Naive thymus-derived CD4-positive, alpha-beta T cell (primary cell): ENCODE measurements around the gene ACTL7A. TPM values are rescaled to one million over a fixed set of nuclear protein-coding genes. Genes with fewer than 3 reads are reported as not detected.

Experiments used
- ATAC-seq: fragments of 150-1000 bp; cut with Tn5 transposase; 2 replicates; pipeline ENCODE4 v1.10.0; 2021; ENCODE audit warnings: mild to moderate bottlenecking, moderate library complexity
- CTCF ChIA-PET: fragments of 350-600 bp; sonication (Branson Sonifier 250); formaldehyde crosslinking; loops from one replicate; lab custom pipeline; 2021; ENCODE audit warnings: antibody characterized with exemption; lab: Charles Lee
- POLR2A ChIA-PET: fragments of 350-600 bp; sonication (Branson Sonifier 250); formaldehyde crosslinking; loops from one replicate; lab custom pipeline; 2021; ENCODE audit warnings: antibody characterized with exemption, inconsistent platforms; lab: Charles Lee
- DNase-seq, 9 donors: peaks; one replicate each; pipeline versions ENCODE4 v3.0.0 to v3.0.0-alpha.2; 2020 to 2022; ENCODE audit warnings: mixed read lengths in 1 of 9
- H3K27ac ChIP-seq: one replicate; pipeline ENCODE4 v1.7.0; 2013; ENCODE audit warnings: mild to moderate bottlenecking, low read depth, low read length, moderate library complexity
- H3K27me3 ChIP-seq, 2 donors: one replicate each; pipeline ENCODE4 v1.7.0; 2013; ENCODE audit warnings: low read length in 2 of 2, mild to moderate bottlenecking in 2 of 2, moderate library complexity in 2 of 2; ENCODE audit not compliant: control insufficient read depth in 2 of 2, insufficient read depth in 2 of 2
- H3K36me3 ChIP-seq, 3 experiments: 1 replicate in 2 of 3; 2 replicates in 1 of 3; pipeline ENCODE4 v1.7.0; 2013; ENCODE audit warnings: low read length in 3 of 3, mild to moderate bottlenecking in 3 of 3, moderate library complexity in 1 of 3; ENCODE audit not compliant: insufficient read depth in 3 of 3, control insufficient read depth in 2 of 3
- H3K4me1 ChIP-seq, 2 donors: one replicate each; pipeline ENCODE4 v1.7.0; 2013; ENCODE audit warnings: low read length in 2 of 2, mild to moderate bottlenecking in 2 of 2, moderate library complexity in 1 of 2; ENCODE audit not compliant: control insufficient read depth in 2 of 2, insufficient read depth in 2 of 2
- H3K4me3 ChIP-seq: 2 replicates; pipeline ENCODE4 v1.7.0; 2013; ENCODE audit warnings: mild to moderate bottlenecking, low read length
- H3K9me3 ChIP-seq, 3 experiments: 1 replicate in 2 of 3; 2 replicates in 1 of 3; pipeline ENCODE4 v1.7.0; 2013; ENCODE audit warnings: low read length in 3 of 3; ENCODE audit not compliant: control insufficient read depth in 2 of 3
- H3K27ac Mint-ChIP-seq, 9 donors: one replicate each; pipeline ENCODE4 v1.8.0; 2020 to 2022; ENCODE audit warnings: mixed read lengths in 9 of 9, mild to moderate bottlenecking in 8 of 9, moderate library complexity in 5 of 9, inconsistent platforms in 2 of 9
- H3K27me3 Mint-ChIP-seq, 5 donors: one replicate each; pipeline ENCODE4 v1.8.0; 2021 to 2022; ENCODE audit warnings: mixed read lengths in 5 of 5, mild to moderate bottlenecking in 1 of 5
- H3K36me3 Mint-ChIP-seq, 5 donors: one replicate each; pipeline ENCODE4 v1.8.0; 2020 to 2022; ENCODE audit warnings: mixed read lengths in 5 of 5, mild to moderate bottlenecking in 3 of 5, inconsistent platforms in 1 of 5
- H3K4me1 Mint-ChIP-seq, 7 donors: one replicate each; pipeline ENCODE4 v1.8.0; 2020 to 2022; ENCODE audit warnings: mixed read lengths in 7 of 7, mild to moderate bottlenecking in 3 of 7, inconsistent platforms in 1 of 7
- H3K4me3 Mint-ChIP-seq, 10 donors: one replicate each; pipeline ENCODE4 v1.8.0; 2020 to 2022; ENCODE audit warnings: mild to moderate bottlenecking in 10 of 10, mixed read lengths in 10 of 10, moderate library complexity in 6 of 10, inconsistent platforms in 2 of 10
- H3K9me3 Mint-ChIP-seq, 11 donors: one replicate each; pipeline ENCODE4 v1.8.0; 2020 to 2022; ENCODE audit warnings: mixed read lengths in 11 of 11, mild to moderate bottlenecking in 4 of 11, inconsistent platforms in 1 of 11, moderate library complexity in 1 of 11
- intact Hi-C, 2 donors: fragments of 100-400 bp; cut with micrococcal nuclease; formaldehyde crosslinking; loops; one replicate each; pipeline ENCODE4 v1.15.1; 2023
- polyA plus RNA-seq, 2 donors: library from polyadenylated mRNA; unstranded; fragments of 300-500 nt; fragmentation: Illumina TruSeq; gene quantifications; one replicate each; pipeline ENCODE4 v1.2.3, GENCODE V29; 2021
- total RNA-seq, 6 experiments: library from RNA in 5 of 6; stranded (reverse) in 5 of 6; gene quantifications; 1 replicate in 5 of 6; 2 replicates in 1 of 6; pipeline ENCODE4 v1.2.3 and lab custom pipeline; 2021 to 2026

Gene ACTL7A
- total and polyA plus RNA-seq, 7 experiments from 2014 or later = not detected

GRCh38 chr9:108904161-108904560 lies 42.1 kb downstream of the ACTL7A start:
- no peak overlapping the region for H3K4me3 Mint-ChIP-seq
- no peak overlapping the region for H3K27ac Mint-ChIP-seq
- Histone ChIP-seq H3K4me1 (no peaks in the 10 kb centered on the region), H3K9me3 (no peaks in the 10 kb centered on the region), H3K36me3 (peaks cover 27 to 89% (median 29%) of the 10 kb centered on the region in 3 experiments), H3K4me3 (no peak overlapping the region), H3K27me3 (no peaks in the 10 kb centered on the region), H3K27ac (no peak overlapping the region)
- DNase-seq = no peak
- ATAC-seq = no peak
- CTCF ChIA-PET = no interaction called here
- POLR2A ChIA-PET = no interaction called here
- no peaks in the 10 kb centered on the region for H3K27me3 Mint-ChIP-seq
- peaks cover 0 to 6% (median 0%) of the 10 kb centered on the region in 7 donors for H3K4me1 Mint-ChIP-seq
- H3K9me3 Mint-ChIP-seq = no peaks in the 10 kb centered on the region
- intact Hi-C loops = loop anchor here in 1 of 2 donors (5.0 kb wide), 1 partner anchor 48 kb away; no protein-coding TSS in a partner anchor
- H3K36me3 Mint-ChIP-seq = peaks cover 32 to 76% (median 51%) of the 10 kb centered on the region in 5 donors

- POLR2A ChIA-PET = no interaction called here
- CTCF ChIA-PET = no interaction called here
- H3K4me1 Mint-ChIP-seq = peaks cover 0 to 6% (median under 1%) of the 10 kb centered on the region in 7 donors
- no peaks in the 10 kb centered on the region for H3K9me3 Mint-ChIP-seq
- no peaks in the 10 kb centered on the region for H3K4me1 ChIP-seq
- no peaks in the 10 kb centered on the region for H3K9me3 ChIP-seq
- no peak overlapping the region for H3K4me3 Mint-ChIP-seq
- ATAC-seq (no peak), DNase-seq (no peak)
- peaks cover 26 to 77% (median 55%) of the 10 kb centered on the region in 5 donors for H3K36me3 Mint-ChIP-seq
- H3K27me3 ChIP-seq = no peaks in the 10 kb centered on the region
- no peak overlapping the region for H3K27ac Mint-ChIP-seq
- H3K27me3 Mint-ChIP-seq = no peaks in the 10 kb centered on the region
- H3K36me3 ChIP-seq = peaks cover 27 to 93% (median 29%) of the 10 kb centered on the region in 3 experiments
- H3K4me3 ChIP-seq = no peak overlapping the region
- intact Hi-C loops = no loop called here
- H3K27ac ChIP-seq = no peak overlapping the region
Measured at GRCh38 chr9:108905494-108905893, 43.4 kb downstream of the ACTL7A start.

GRCh38 chr9:108910402-108910801 lies 48.3 kb downstream of the ACTL7A start:
- intact Hi-C loops = no loop called here
- ChIA-PET POLR2A (no interaction called here), CTCF (no interaction called here)
- DNase-seq (no peak), ATAC-seq (no peak)
- Mint-ChIP-seq H3K27ac (peak overlapping the region in 6 of 9 donors; percentile 6 to 90 (median 65)), H3K4me3 (no peak overlapping the region), H3K36me3 (peaks cover 20 to 55% (median 36%) of the 10 kb centered on the region in 5 donors), H3K27me3 (no peaks in the 10 kb centered on the region), H3K9me3 (no peaks in the 10 kb centered on the region), H3K4me1 (peaks cover 9 to 22% (median 15%) of the 10 kb centered on the region in 7 donors)
- H3K36me3 ChIP-seq = peaks cover 5 to 67% (median 13%) of the 10 kb centered on the region in 3 experiments
- H3K27ac ChIP-seq = no peak overlapping the region
- no peaks in the 10 kb centered on the region for H3K9me3 ChIP-seq
- H3K4me3 ChIP-seq = no peak overlapping the region
- peaks cover 7% of the 10 kb centered on the region in 2 donors for H3K4me1 ChIP-seq
- no peaks in the 10 kb centered on the region for H3K27me3 ChIP-seq

- peaks cover 7% of the 10 kb centered on the region in 2 donors for H3K4me1 ChIP-seq
- H3K9me3 ChIP-seq = no peaks in the 10 kb centered on the region
- H3K4me3 ChIP-seq = no peak overlapping the region
- no peaks in the 10 kb centered on the region for H3K27me3 ChIP-seq
- no peak overlapping the region for H3K4me3 Mint-ChIP-seq
- ChIA-PET CTCF (no interaction called here), POLR2A (no interaction called here)
- intact Hi-C loops = no loop called here
- peaks cover 9 to 22% (median 15%) of the 10 kb centered on the region in 7 donors for H3K4me1 Mint-ChIP-seq
- H3K27ac ChIP-seq = no peak overlapping the region
- DNase-seq = no peak
- no peak for ATAC-seq
- H3K9me3 Mint-ChIP-seq = no peaks in the 10 kb centered on the region
- H3K36me3 Mint-ChIP-seq = peaks cover 21 to 57% (median 38%) of the 10 kb centered on the region in 5 donors
- H3K27ac Mint-ChIP-seq = peak overlapping the region in 7 of 9 donors; percentile 5 to 90 (median 67)
- no peaks in the 10 kb centered on the region for H3K27me3 Mint-ChIP-seq
- peaks cover 5 to 67% (median 10%) of the 10 kb centered on the region in 3 experiments for H3K36me3 ChIP-seq
Measured at GRCh38 chr9:108910914-108911313, 48.8 kb downstream of the ACTL7A start.

- CTCF ChIA-PET = no interaction called here
- peaks cover 5 to 62% (median 13%) of the 10 kb centered on the region in 3 experiments for H3K36me3 ChIP-seq
- POLR2A ChIA-PET = no interaction called here
- H3K4me1 ChIP-seq = peaks cover 7% of the 10 kb centered on the region in 2 donors
- Mint-ChIP-seq H3K4me3 (peak overlapping the region in 5 of 10 donors; percentile 6 to 30 (median 17)), H3K4me1 (peaks cover 9 to 22% (median 15%) of the 10 kb centered on the region in 7 donors), H3K27ac (peak overlapping the region in 8 of 9 donors; percentile 14 to 90 (median 64)), H3K36me3 (peaks cover 18 to 56% (median 42%) of the 10 kb centered on the region in 5 donors), H3K9me3 (no peaks in the 10 kb centered on the region), H3K27me3 (no peaks in the 10 kb centered on the region)
- peak in 5 of 9 donors; percentile 18 to 40 (median 20) for DNase-seq
- no peaks in the 10 kb centered on the region for H3K9me3 ChIP-seq
- H3K27ac ChIP-seq = peak overlapping the region; percentile 30
- intact Hi-C loops = no loop called here
- H3K27me3 ChIP-seq = no peaks in the 10 kb centered on the region
- H3K4me3 ChIP-seq = no peak overlapping the region
- ATAC-seq = peak; percentile 54
Measured at GRCh38 chr9:108911820-108912219, 49.8 kb downstream of the ACTL7A start.

Other genes with a start within 250 kb of the ACTL7A start
- under 1 TPM in 2 of 5 experiments, not detected in 3; 0.10 to 0.29 TPM for gene ACTL7B, start 6.3 kb upstream of the ACTL7A start, total RNA-seq
- gene ACTL7B, start 6.3 kb upstream of the ACTL7A start, polyA plus RNA-seq = not detected
- 10 to 100 TPM; 21.7 to 41.4 (median 26.5) TPM for gene ELP1, start 71.9 kb downstream of the ACTL7A start, total RNA-seq
- gene ELP1, start 71.9 kb downstream of the ACTL7A start, polyA plus RNA-seq = 10 to 100 TPM; 13.7 to 21.4 TPM
- 10 to 100 TPM; 10.1 to 14.4 (median 11.2) TPM for gene ABITRAM, start 72.1 kb downstream of the ACTL7A start, total RNA-seq
- gene ABITRAM, start 72.1 kb downstream of the ACTL7A start, polyA plus RNA-seq = 10 to 100 TPM; 15.6 to 20.3 TPM
- gene CTNNAL1, start 151.2 kb downstream of the ACTL7A start, total RNA-seq = 1 to 10 TPM; 1.1 to 9.9 (median 2.5) TPM
- gene CTNNAL1, start 151.2 kb downstream of the ACTL7A start, polyA plus RNA-seq = under 1 TPM; 0.77 to 0.91 TPM